Mucosa of stomach (tissue), 1 donor: ENCODE data around the gene ERICH3.

ENCODE experiments used
- H3K27me3 ChIP-seq: one replicate; pipeline ENCODE4 v1.7.0; 2013; ENCODE audit warnings: mild to moderate bottlenecking, low read length; ENCODE audit not compliant: control insufficient read depth, insufficient read depth
- H3K36me3 ChIP-seq: one replicate; pipeline ENCODE4 v1.7.0; 2013; ENCODE audit warnings: low read length; ENCODE audit not compliant: control insufficient read depth, insufficient read depth
- H3K4me1 ChIP-seq: one replicate; pipeline ENCODE4 v1.7.0; 2013; ENCODE audit warnings: mild to moderate bottlenecking, low read length; ENCODE audit not compliant: control insufficient read depth, insufficient read depth
- H3K4me3 ChIP-seq: one replicate; pipeline ENCODE4 v1.7.0; 2013; ENCODE audit warnings: low read length
- H3K9ac ChIP-seq: one replicate; pipeline ENCODE4 v1.7.0; 2013; ENCODE audit warnings: mild to moderate bottlenecking, low read length, moderate library complexity
- H3K9me3 ChIP-seq: one replicate; pipeline ENCODE4 v1.7.0; 2013; ENCODE audit warnings: mild to moderate bottlenecking, low read length, moderate library complexity; ENCODE audit not compliant: control insufficient read depth
- donor health status: Pancreatic carcinoma.

The ERICH3 gene

DNA sequence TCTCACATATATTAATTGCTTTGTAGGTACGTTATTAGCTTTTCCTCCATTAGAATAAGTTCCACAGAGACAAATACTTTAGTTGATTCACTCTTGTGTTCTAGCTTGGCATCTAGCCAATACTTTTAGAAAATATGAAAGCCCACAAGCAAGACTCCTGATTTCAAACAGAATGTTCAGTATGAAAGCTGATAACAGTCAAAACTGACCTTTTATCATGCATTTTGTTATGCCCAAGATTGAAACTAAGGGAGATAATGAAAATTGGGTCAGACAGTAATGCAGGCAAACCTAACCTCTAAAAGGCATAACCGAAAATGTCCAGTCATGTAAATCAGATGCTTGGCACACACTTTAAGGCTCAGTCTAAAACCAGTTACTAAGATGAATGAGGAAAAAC is 61.7 kb downstream of the ERICH3 start:
- no peaks in the 10 kb centered on the region for H3K9me3 ChIP-seq
- no peaks in the 10 kb centered on the region for H3K27me3 ChIP-seq
- H3K4me3 ChIP-seq: no peak overlapping the region

DNA sequence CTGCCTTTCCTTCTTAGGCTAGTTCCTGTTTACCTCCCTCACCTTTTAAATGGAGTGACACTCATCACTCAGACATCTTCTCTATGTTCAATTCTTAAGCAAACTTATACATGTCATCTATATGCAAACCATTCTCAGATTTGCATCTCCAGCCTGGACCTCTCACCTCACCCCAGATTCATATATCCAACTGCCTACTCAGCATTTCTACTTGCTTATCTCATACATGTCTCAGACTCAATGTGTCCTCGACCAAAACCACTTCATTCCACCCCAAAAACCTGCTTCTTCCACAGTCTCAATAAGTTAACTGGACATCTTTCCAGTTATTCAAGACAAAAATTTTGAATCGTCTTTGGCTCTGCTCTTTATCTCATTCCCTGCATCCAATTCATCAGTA is 62.6 kb downstream of the ERICH3 start:
- no peaks in the 10 kb centered on the region for H3K4me1 ChIP-seq
- no peaks in the 10 kb centered on the region for H3K27me3 ChIP-seq
- no peaks in the 10 kb centered on the region for H3K36me3 ChIP-seq
- no peaks in the 10 kb centered on the region for H3K9me3 ChIP-seq
- no peak overlapping the region for H3K9ac ChIP-seq
- H3K4me3 ChIP-seq: no peak overlapping the region

More for the DNA sequence above, 61.7 kb downstream of the ERICH3 start:
- no peak overlapping the region for H3K9ac ChIP-seq
- no peaks in the 10 kb centered on the region for H3K4me1 ChIP-seq
- H3K36me3 ChIP-seq: no peaks in the 10 kb centered on the region

DNA sequence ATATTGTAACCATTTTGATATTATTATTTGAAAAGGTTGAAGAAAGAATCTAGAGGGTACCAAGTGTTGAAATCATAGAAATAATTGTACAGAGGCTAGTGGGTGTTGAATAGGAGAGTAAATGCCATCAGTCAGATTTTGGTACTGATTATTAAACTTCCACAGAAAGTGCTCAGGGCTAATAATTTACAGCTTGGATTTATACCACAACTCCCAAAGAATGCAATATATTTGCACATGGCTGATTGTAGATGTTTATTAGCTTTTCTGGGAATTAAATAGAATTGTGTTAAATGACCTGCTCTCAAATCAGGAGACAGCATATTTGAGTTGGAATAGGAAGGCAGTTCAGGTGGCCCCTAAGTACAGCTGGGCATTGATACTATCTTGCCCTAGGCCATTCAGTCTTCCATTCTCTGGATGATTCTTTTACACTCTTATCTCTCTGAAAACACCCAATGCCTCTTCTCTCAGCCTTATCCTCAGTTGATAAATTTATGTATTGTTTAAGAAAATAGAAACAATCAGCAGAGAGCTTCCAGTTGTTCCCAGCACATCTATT is 63.7 kb downstream of the ERICH3 start:
- H3K4me3 ChIP-seq: no peak overlapping the region
- no peaks in the 10 kb centered on the region for H3K36me3 ChIP-seq
- no peaks in the 10 kb centered on the region for H3K4me1 ChIP-seq
- H3K9ac ChIP-seq: no peak overlapping the region
- H3K9me3 ChIP-seq: no peaks in the 10 kb centered on the region
- H3K27me3 ChIP-seq: no peaks in the 10 kb centered on the region

DNA sequence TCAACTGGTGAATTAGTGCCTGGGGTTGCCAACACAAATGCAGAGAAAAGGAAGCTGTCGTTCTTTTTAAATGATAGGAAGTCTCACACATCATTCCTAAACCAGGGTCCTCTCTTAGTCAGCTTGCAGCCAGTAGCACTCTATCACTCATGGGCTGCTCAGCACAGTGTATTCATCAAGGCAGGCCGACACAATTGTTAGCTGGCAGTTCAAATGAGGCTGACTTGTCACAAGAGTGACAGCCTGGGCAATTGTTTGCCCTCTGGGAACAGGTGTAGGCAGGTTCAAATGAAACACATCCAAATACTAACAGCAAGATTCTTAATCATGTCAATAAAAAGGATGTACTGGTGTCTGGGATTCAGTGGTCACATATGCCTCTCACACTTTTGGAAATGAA is 76.9 kb downstream of the ERICH3 start:
- H3K27me3 ChIP-seq: no peaks in the 10 kb centered on the region
- H3K9ac ChIP-seq: no peak overlapping the region
- H3K36me3 ChIP-seq: no peaks in the 10 kb centered on the region
- H3K4me1 ChIP-seq: no peaks in the 10 kb centered on the region
- H3K9me3 ChIP-seq: no peaks in the 10 kb centered on the region
- no peak overlapping the region for H3K4me3 ChIP-seq

DNA sequence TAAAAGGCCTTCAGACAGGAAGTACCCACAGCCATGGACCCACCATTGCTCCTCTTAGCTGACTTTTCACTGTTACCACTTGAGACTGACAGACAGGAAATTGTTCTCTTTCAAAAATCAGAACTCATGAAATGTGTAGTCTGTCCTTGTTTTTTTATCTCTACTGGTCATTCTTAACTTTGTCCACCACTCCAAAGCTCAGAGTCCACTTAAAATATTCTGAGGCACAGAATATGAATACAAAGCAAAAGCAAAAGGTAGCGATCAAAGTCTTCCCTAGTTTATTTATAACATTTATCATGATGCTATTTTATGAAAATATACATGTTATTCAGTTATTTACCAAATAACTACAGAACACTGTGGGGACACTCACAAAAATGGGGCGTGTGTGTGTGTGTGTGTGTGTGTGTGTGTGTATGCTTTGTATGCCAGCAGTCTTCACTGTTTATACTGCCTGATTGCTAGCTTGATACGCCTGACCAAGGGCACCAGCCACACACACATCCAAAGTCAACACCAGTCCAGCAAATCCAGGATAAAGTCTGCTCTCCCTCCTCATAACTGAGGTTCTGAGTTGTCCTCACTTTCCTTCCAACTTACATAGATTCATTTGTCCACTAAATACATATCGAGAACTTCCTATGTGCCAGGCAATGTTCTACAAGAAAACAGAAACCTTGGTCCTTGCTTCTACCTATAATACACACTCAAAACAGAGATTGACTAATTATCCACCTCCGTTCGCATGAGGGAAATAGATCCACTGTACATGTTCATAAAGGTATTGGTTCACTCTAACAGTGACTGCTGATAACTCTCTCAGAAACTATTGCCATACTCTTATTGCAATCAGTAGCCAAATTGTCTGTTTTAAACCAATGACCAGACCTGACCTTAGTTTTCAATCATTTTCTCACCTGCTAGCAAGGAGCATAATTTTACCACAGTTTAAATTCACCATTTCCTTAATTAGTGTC is 79.4 kb downstream of the ERICH3 start:
- H3K4me3 ChIP-seq: no peak overlapping the region
- H3K9me3 ChIP-seq: no peaks in the 10 kb centered on the region
- no peak overlapping the region for H3K9ac ChIP-seq
- H3K36me3 ChIP-seq: no peaks in the 10 kb centered on the region
- H3K27me3 ChIP-seq: no peaks in the 10 kb centered on the region
- no peaks in the 10 kb centered on the region for H3K4me1 ChIP-seq

DNA sequence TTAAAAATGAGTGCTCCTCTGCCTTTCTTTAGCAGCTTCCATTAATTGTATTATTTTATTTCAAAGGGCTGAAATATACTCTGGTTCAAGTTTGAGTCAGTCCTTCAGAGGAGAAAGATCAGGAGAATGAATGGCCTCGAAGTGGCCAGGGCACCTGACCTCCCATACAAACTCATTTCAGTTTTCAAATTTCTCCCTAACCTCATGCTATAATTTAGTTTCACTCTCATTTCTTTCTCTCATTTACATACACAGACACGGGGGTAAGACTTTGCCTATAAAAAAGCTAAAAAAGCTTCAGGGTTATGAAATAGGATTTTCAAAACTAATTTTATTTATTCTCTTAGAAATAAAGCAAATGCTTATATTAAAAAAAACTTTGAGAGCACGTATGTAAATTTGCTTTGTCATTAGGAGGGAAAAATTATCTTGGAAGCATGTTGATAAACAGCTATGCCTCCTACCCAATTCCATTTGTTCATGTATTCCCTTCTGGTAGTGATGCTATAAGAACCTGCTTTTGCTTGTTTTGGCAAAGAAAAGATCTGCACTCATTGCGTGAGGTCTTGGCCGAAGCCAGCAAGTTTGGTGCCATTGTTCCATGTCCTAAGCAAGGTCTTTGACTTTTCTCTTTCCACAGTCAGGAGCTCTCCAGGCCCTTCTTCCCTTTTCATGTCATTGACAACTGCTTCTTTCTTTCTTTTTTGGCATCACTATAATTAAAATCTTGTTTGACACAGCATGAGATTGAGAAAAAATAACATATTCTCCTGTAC is 80.8 kb downstream of the ERICH3 start:
- Histone ChIP-seq H3K9me3 (no peaks in the 10 kb centered on the region), H3K9ac (no peak overlapping the region), H3K4me3 (no peak overlapping the region), H3K36me3 (no peaks in the 10 kb centered on the region), H3K27me3 (no peaks in the 10 kb centered on the region), H3K4me1 (no peaks in the 10 kb centered on the region)

DNA sequence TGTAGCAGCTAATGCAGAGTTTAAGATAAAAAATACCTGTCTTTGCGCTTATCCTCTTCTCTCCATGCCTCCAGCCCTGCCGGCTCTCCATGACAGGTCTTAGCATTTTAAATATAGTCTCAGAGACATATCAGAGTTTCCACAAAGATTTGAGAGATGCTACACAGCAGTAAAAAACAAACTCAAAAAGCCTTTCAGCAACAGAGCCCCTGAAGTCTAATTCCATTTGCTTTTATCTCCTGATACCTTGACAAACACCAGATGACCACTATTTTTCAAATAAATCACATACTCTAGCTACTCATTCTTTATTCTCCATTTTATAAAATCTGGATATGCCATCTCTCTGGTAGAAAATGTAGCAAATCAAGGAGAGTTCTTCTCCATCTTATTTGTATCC is 81.6 kb downstream of the ERICH3 start:
- Histone ChIP-seq H3K4me1 (no peaks in the 10 kb centered on the region), H3K27me3 (no peaks in the 10 kb centered on the region), H3K4me3 (no peak overlapping the region), H3K36me3 (no peaks in the 10 kb centered on the region), H3K9me3 (no peaks in the 10 kb centered on the region), H3K9ac (no peak overlapping the region)

DNA sequence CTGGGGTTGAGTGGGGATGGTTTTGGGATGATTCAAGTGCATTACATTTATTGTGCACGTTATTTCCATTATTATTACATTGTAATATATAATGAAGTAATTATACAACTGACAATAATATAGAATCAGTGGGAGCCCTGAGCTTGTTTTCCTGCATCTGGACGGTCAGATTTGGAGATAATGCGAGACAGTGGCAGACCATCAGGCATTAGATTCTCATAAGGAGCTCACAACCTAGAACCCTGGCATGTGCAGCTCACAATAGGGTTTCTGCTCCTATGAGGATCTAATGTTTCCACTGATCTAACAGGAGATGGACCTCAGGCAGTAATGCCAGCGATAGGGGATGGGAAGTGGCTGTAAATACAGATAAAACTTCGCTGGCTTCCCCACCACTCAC is 83.3 kb downstream of the ERICH3 start:
- Histone ChIP-seq H3K27me3 (no peaks in the 10 kb centered on the region), H3K4me3 (no peak overlapping the region), H3K36me3 (no peaks in the 10 kb centered on the region)

DNA sequence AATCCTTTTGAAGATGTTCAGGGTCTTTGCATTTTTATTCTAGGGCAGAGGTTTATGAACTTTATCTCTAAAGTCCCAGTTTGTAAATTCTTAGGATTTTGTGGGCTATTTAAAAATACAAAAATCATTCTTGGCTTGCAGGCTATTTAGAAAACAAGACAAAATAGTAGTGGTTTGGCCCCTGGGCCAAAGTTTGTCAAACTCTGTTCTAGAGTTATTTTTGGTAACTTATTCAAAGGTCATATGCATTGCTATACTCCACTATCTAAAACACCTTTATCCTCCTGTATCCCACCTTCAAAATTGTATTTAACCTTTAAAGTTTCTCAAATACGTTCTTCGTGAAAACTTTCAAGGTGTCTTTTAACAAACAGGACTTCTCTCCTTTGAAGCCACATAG is 85.7 kb downstream of the ERICH3 start:
- H3K36me3 ChIP-seq: no peaks in the 10 kb centered on the region
- H3K9me3 ChIP-seq: no peaks in the 10 kb centered on the region
- no peak overlapping the region for H3K4me3 ChIP-seq
- H3K4me1 ChIP-seq: no peaks in the 10 kb centered on the region
- no peak overlapping the region for H3K9ac ChIP-seq
- no peaks in the 10 kb centered on the region for H3K27me3 ChIP-seq

More for the DNA sequence above, 83.3 kb downstream of the ERICH3 start:
- H3K4me1 ChIP-seq: no peaks in the 10 kb centered on the region
- no peaks in the 10 kb centered on the region for H3K9me3 ChIP-seq
- no peak overlapping the region for H3K9ac ChIP-seq

DNA sequence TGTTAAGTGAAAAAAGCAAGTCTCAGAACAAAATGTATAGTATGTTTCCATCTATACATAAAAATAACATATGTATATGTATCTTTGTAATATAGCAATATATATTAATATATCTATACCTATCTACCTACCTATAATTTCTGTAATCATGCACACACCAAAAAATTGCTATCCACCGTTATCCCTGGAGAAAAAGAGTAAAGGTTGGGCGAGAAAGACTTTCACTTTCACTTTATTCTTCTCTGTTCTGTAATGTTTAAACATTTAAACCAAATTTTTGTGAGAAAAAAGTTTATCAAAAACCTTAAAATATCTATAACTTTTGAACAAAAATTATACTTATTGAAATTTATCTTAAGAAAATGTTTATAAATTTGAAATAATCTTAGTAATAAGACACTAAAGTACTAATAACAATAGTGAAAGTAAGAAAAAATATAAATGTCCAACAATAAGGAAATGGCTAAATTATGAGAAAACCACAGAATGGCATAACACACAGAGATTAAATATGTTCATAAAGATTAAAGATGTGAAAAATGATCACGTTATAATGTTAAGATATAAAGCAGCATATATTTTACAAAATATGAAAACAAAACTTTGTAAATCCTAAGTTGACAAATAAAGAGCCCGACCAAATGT is 87.2 kb downstream of the ERICH3 start:
- no peak overlapping the region for H3K9ac ChIP-seq
- no peaks in the 10 kb centered on the region for H3K36me3 ChIP-seq
- no peaks in the 10 kb centered on the region for H3K4me1 ChIP-seq
- H3K9me3 ChIP-seq: no peaks in the 10 kb centered on the region
- H3K4me3 ChIP-seq: no peak overlapping the region
- no peaks in the 10 kb centered on the region for H3K27me3 ChIP-seq

DNA sequence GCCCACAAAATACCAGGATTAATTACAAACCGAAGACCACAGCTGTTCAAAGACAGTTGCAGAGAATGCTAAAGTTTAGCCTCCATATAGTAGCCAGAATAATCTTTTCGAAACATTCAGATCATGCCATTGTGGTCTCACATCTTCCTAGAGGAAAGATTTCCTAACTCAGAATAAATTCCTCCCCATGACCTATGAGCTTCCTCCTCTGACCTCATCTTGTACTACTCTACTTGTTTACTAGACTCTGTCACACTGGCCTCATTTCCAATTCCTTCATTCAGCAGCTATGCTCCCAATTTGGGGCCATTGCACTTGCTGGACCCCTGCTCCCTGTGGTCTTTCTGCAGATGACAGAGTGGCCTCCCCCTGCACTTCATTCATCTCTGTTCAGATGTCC is 89.4 kb downstream of the ERICH3 start:
- Histone ChIP-seq H3K4me1 (no peaks in the 10 kb centered on the region), H3K4me3 (no peak overlapping the region), H3K27me3 (no peaks in the 10 kb centered on the region), H3K9me3 (no peaks in the 10 kb centered on the region), H3K9ac (no peak overlapping the region), H3K36me3 (no peaks in the 10 kb centered on the region)
